Erythroblast (primary cell): ENCODE measurements around the gene PSME3IP1.

Experiments
- GATA1 ChIP-seq: IDR thresholded peaks from 2 replicates; pipeline ENCODE4 v1.6.1; 2011; ENCODE audit warnings: low read depth, mild to moderate bottlenecking, control low read depth, low read length, moderate library complexity
- POLR2A ChIP-seq: IDR thresholded peaks from 2 replicates; pipeline ENCODE4 v1.6.1; 2011; ENCODE audit warnings: mild to moderate bottlenecking, low read length

DNA sequence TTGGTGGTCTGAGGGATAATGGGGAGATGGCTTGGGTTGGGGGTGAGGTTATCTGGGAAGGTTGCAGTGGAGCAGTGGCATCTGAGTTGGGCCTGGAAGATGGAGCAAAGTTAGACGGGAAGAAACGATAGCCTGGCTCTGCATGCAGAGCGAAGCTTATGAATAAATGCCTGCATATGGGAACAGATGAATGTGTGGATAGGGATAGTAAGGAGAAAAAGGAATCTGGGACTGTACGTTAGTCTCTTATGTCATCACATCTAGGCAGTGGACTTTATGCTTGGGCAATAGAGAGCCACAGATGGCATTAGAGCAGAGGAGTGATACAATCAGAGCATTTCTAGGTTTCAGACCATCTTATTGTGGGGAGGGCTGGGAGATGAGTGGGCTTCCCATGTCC lies 60.5 kb downstream of the PSME3IP1 start:
- TF ChIP-seq POLR2A (no peak), GATA1 (no peak)
